Ishikawa (cell line): ENCODE measurements around the gene IDI2.

ENCODE experiments used
- CEBPB ChIP-seq: IDR thresholded peaks from 2 replicates; pipeline ENCODE4 v1.6.1; 2012
- CREB1 ChIP-seq: IDR thresholded peaks from 2 replicates; pipeline ENCODE4 v1.6.1; 2012; ENCODE audit warnings: low read depth
- EGR1 ChIP-seq: IDR thresholded peaks from 2 replicates; pipeline ENCODE4 v1.6.1; 2012
- EP300 ChIP-seq: IDR thresholded peaks from 2 replicates; pipeline ENCODE4 v1.6.1; 2012; ENCODE audit warnings: borderline replicate concordance
- FOXM1 ChIP-seq: IDR thresholded peaks from 2 replicates; pipeline ENCODE4 v1.6.1; 2012; ENCODE audit warnings: low read depth, borderline replicate concordance
- MAX ChIP-seq: IDR thresholded peaks from 2 replicates; pipeline ENCODE4 v1.6.1; 2012
- NFIC ChIP-seq: IDR thresholded peaks from 2 replicates; pipeline ENCODE4 v1.6.1; 2012
- RAD21 ChIP-seq: IDR thresholded peaks from 2 replicates; pipeline ENCODE4 v1.6.1; 2012; ENCODE audit warnings: low read depth
- TAF1 ChIP-seq: IDR thresholded peaks from 2 replicates; pipeline ENCODE4 v1.6.1; 2012; ENCODE audit warnings: low read depth, mild to moderate bottlenecking
- TCF12 ChIP-seq: IDR thresholded peaks from 2 replicates; pipeline ENCODE4 v1.6.1; 2012; ENCODE audit warnings: low read depth
- TEAD4 ChIP-seq: IDR thresholded peaks from 2 replicates; pipeline ENCODE4 v1.6.1; 2012
- YY1 ChIP-seq: IDR thresholded peaks from 2 replicates; pipeline ENCODE4 v1.6.1; 2012; ENCODE audit warnings: low read depth
- ZBTB7A ChIP-seq: IDR thresholded peaks from 2 replicates; pipeline ENCODE4 v1.6.1; 2012; ENCODE audit warnings: low read depth
- TF ChIP-seq, protein P1 (sequence below): IDR thresholded peaks from 2 replicates; pipeline ENCODE4 v1.6.1; 2012; ENCODE audit warnings: low read depth, mild to moderate bottlenecking
- TF ChIP-seq, protein P2 (sequence below): IDR thresholded peaks from 2 replicates; pipeline ENCODE4 v1.6.1; 2012

IDI2 gene

DNA sequence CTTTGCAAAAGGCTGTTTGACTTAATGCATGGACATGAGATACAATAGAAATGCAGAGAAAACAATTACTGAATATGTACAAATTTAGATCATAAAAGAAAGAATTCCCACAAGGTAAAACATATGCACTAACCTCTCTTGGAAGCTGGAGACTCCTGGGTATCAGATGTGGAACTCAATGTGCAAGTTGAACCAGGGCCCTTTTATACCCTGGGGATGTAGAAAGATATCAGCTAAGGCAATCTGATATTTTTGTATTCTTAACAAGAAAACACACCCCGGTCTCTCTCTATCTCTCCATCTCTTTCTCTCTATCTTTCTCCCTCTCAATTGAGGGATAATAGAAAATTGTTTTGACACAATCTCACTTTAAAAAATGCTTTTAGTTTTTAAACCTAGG is at the start of gene IDI2:
TSS of gene IDI2 (minus strand) at position 177 of the 400 bp plus-strand sequence. CDS start 1,136 bp downstream, outside the sequence.
- TF ChIP-seq NFIC: no peak
- TF ChIP-seq, protein P1, sequence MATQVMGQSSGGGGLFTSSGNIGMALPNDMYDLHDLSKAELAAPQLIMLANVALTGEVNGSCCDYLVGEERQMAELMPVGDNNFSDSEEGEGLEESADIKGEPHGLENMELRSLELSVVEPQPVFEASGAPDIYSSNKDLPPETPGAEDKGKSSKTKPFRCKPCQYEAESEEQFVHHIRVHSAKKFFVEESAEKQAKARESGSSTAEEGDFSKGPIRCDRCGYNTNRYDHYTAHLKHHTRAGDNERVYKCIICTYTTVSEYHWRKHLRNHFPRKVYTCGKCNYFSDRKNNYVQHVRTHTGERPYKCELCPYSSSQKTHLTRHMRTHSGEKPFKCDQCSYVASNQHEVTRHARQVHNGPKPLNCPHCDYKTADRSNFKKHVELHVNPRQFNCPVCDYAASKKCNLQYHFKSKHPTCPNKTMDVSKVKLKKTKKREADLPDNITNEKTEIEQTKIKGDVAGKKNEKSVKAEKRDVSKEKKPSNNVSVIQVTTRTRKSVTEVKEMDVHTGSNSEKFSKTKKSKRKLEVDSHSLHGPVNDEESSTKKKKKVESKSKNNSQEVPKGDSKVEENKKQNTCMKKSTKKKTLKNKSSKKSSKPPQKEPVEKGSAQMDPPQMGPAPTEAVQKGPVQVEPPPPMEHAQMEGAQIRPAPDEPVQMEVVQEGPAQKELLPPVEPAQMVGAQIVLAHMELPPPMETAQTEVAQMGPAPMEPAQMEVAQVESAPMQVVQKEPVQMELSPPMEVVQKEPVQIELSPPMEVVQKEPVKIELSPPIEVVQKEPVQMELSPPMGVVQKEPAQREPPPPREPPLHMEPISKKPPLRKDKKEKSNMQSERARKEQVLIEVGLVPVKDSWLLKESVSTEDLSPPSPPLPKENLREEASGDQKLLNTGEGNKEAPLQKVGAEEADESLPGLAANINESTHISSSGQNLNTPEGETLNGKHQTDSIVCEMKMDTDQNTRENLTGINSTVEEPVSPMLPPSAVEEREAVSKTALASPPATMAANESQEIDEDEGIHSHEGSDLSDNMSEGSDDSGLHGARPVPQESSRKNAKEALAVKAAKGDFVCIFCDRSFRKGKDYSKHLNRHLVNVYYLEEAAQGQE: no peak
- no peak for TF ChIP-seq EGR1
- no peak for TF ChIP-seq CEBPB
- TF ChIP-seq TCF12: no peak
- TF ChIP-seq FOXM1: no peak
- no peak for TF ChIP-seq EP300
- TF ChIP-seq ZBTB7A: no peak

DNA sequence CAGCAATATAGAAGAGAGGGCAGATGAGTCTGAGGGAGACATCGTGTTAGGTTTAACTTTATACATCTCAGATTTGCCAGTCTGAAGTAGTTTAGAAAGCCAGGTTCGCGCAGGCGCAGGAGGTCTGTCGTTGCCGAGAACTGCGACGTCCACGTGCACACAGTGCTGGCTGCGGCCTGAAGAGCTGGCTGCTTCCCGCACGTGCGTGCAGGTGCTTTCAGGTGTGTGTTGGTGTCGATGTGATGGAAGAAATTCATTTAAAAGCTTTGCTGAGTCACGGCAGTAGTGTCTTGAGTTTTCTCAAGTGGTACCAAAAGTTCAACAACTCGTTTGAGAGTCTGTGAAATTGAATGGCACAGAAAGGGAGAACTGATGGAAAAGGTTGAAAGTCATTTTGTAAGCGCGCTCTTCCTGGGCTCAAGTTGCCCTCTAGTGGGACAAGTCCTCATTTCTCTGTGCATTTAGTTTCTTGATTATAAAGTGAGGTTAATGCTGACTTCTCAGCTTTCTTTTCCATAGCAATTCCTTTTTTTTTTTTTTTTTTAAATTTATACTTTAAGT is 49.2 kb upstream of the IDI2 start:
- no peak for TF ChIP-seq TAF1
- peak; percentile 7; the same call in 1 of the 2 replicates for TF ChIP-seq RAD21

- TF ChIP-seq TEAD4: no peak
- TF ChIP-seq, protein P1: no peak
- TF ChIP-seq, protein P2, sequence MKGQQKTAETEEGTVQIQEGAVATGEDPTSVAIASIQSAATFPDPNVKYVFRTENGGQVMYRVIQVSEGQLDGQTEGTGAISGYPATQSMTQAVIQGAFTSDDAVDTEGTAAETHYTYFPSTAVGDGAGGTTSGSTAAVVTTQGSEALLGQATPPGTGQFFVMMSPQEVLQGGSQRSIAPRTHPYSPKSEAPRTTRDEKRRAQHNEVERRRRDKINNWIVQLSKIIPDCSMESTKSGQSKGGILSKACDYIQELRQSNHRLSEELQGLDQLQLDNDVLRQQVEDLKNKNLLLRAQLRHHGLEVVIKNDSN: no peak
- no peak for TF ChIP-seq YY1
- no peak for TF ChIP-seq ZBTB7A
- no peak for TF ChIP-seq TCF12
Measured at GRCh38 chr10:1074052-1074747, 48.5 kb upstream of the IDI2 start.

GRCh38 chr10:1070919-1071318 is 45.3 kb upstream of the IDI2 start:
- TF ChIP-seq CEBPB: peak; percentile 54; the same call in 1 of the 2 replicates
- TF ChIP-seq TEAD4: no peak

DNA sequence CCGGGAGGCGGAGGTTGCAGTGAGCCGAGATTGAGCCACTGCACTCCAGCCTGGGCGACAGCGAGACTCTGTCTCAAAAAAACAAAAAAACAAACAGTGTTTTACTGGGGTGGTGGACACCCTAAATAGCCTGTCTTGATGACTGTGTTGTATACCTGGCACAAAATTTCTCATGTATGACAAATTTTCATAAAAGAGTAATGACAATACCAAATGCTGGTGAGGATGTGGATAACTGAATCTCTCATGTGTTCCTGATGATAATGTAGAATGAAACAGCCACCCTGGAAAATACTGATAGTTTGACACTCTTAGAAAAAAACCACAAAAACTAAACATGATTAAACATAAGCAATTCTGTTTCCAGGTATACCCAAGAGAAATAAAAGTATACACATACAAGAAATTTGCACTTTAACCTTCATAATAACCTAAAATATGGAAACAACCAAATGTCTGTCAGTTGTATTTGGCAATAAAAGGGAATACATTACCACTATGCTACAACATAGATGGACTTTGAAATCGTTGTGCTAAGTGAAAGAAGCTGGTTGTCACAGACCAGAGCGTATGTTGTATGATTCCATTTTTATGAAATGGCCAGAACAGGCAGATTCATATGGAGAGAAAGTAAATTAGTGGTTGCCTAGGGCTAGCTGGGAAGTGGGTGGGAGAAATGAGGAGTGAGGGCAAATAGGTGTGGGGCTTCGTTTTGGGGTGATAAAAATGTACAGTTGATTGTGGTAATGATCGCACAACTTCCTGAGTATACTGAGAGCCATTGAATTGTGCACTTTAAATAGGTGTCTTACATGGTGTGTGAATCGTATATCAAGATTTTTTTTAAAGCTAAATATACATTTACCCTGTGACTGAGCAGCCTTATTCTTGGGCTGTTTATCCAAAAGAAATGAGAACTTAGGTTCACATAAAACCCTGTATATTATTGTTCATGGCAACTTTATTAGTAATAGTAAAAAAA is 43.0 kb upstream of the IDI2 start:
- TF ChIP-seq CEBPB: no peak
- no peak for TF ChIP-seq FOXM1
- TF ChIP-seq, protein P2: no peak
- TF ChIP-seq ZBTB7A: no peak
- no peak for TF ChIP-seq NFIC
- TF ChIP-seq TAF1: no peak
- TF ChIP-seq EGR1: no peak
- no peak for TF ChIP-seq MAX
- TF ChIP-seq, protein P1: no peak
- TF ChIP-seq EP300: no peak
- TF ChIP-seq TEAD4: no peak
- no peak for TF ChIP-seq TCF12
- no peak for TF ChIP-seq YY1
- no peak for TF ChIP-seq RAD21
- no peak for TF ChIP-seq CREB1
